NB4 (cell line): ENCODE data around the gene FLT1.
A peak's percentile ranks its signal among the peaks of the same experiment; 100 is the strongest.

Experiments
- DNase-seq: peaks from one replicate; pipeline ENCODE4 v3.0.0; 2010; ENCODE audit warnings: low read depth
- H3K4me3 ChIP-seq: one replicate; pipeline ENCODE4 v1.5.1; 2011; ENCODE audit warnings: mild to moderate bottlenecking, low read depth, low read length, moderate library complexity
- MYC ChIP-seq: IDR thresholded peaks from 2 replicates; pipeline ENCODE4 v1.6.1; 2011; ENCODE audit warnings: low read depth, low read length
- POLR2A ChIP-seq: IDR thresholded peaks from 2 replicates; pipeline ENCODE4 v1.6.1; 2011; ENCODE audit warnings: mild to moderate bottlenecking; ENCODE audit not compliant: insufficient read length; ENCODE audit errors: extremely low read depth
- TF ChIP-seq, protein P1 (sequence below): IDR thresholded peaks from 2 replicates; pipeline ENCODE4 v1.6.1; 2011; ENCODE audit warnings: low read depth, low read length
- TF ChIP-seq, protein P2 (sequence below): IDR thresholded peaks from one replicate; pipeline ENCODE4 v1.5.1; 2012; ENCODE audit warnings: low read depth, low read length

Gene FLT1

DNA sequence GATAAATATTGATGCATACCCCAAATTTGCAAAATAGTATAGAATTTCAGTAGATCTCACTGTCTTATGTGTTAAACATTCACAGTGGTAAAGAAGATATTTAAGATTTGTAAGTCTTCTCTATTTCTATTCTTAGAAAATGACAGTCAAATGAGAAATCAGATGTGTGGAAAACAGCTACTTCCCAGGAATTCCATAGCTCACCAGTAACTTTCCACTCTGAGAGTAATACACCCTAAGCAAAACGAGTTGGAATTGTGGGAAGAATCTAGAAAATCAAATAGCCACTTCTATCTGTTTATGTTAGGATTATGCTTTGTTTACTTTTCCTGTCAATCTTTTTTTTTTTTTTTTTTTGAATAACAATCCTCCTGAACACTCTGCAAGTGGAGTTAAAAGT lies 69.1 kb downstream of the FLT1 start:
- no peak for DNase-seq
- no peak overlapping the region for H3K4me3 ChIP-seq
- TF ChIP-seq, protein P1, sequence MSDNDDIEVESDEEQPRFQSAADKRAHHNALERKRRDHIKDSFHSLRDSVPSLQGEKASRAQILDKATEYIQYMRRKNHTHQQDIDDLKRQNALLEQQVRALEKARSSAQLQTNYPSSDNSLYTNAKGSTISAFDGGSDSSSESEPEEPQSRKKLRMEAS = no peak
- TF ChIP-seq POLR2A = no peak
- TF ChIP-seq MYC = no peak
- TF ChIP-seq, protein P2, sequence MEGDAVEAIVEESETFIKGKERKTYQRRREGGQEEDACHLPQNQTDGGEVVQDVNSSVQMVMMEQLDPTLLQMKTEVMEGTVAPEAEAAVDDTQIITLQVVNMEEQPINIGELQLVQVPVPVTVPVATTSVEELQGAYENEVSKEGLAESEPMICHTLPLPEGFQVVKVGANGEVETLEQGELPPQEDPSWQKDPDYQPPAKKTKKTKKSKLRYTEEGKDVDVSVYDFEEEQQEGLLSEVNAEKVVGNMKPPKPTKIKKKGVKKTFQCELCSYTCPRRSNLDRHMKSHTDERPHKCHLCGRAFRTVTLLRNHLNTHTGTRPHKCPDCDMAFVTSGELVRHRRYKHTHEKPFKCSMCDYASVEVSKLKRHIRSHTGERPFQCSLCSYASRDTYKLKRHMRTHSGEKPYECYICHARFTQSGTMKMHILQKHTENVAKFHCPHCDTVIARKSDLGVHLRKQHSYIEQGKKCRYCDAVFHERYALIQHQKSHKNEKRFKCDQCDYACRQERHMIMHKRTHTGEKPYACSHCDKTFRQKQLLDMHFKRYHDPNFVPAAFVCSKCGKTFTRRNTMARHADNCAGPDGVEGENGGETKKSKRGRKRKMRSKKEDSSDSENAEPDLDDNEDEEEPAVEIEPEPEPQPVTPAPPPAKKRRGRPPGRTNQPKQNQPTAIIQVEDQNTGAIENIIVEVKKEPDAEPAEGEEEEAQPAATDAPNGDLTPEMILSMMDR = no peak

DNA sequence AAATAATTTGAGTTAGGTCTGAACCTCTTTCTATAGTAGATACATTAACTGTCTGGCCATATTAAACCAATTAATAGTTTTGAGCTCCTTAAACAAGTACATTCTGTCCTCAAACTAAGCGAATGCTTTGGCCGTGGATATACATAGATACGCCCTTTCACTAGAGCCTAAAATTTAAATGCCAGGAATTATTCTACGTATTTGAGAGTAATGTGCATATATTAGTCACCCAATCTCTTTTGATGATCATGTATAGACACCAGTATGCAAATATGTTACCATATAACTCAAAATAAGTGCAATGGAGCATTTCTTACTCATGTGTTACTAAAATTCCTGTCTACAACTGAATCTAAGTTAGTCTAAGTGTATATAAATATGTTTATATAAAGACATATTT lies 70.4 kb downstream of the FLT1 start:
- no peak for DNase-seq
- TF ChIP-seq, protein P1 = no peak
- no peak for TF ChIP-seq MYC
- TF ChIP-seq POLR2A = no peak
- TF ChIP-seq, protein P2 = no peak
- no peak overlapping the region for H3K4me3 ChIP-seq

DNA sequence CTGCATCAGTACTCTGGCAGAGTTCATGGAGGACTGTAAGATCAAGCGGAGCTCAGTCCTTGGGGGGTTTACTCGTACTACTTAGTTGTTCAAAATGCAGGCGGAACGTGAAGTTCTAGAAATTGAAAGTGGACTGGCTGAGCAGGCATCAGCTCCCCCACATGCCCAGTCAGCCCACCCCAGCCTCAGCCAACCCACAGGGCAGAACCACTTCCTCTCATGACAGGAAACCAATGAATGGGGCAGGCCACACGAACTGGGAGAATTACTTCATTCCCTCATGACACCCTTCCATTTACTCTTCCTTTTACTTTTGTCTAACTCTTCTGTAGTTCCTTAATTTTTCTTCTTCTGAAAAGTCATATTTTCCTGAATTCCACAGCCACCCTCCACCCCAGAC lies 71.9 kb downstream of the FLT1 start:
- TF ChIP-seq MYC (peak; percentile 51), POLR2A (no peak)
- TF ChIP-seq, protein P1 = peak; percentile 72
- TF ChIP-seq, protein P2 = no peak
- H3K4me3 ChIP-seq = peak overlapping the region; percentile 45
- peak; percentile 96 for DNase-seq

DNA sequence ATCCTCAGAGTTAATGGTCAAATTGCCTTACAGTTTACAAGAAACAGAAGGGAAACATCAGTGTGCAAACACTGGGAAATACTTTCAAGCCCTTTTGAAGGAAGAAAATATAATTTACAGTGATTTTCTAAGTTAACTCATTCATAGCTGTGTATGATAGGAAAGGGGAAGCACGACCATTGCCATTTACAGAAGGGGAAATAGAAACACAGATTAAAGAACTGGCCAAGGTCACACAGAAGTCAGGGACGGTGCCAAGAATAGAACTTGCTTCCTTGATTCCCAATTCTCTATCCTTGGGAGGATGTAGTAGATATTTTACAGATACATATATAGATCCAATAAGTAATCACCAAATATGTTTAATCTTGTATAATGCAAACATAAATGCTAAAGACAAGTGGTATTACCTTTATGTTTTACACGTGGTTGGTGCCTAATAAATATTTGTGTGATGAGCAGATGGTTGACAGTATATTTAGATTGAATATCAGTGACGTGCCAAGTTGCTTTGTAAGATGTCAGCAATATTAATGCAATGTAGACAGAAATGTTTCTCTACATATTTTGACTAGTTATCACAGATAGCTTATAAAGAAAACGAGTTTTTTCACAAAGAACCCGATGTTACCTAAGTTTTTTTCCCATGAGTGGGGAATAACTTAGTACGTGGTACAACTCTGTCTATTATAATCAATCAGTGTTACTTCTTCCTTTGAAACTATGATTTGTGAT lies 73.1 kb downstream of the FLT1 start:
- no peak overlapping the region for H3K4me3 ChIP-seq
- peak; percentile 57 for DNase-seq
- TF ChIP-seq MYC = no peak
- no peak for TF ChIP-seq POLR2A
- TF ChIP-seq, protein P2 = no peak
- TF ChIP-seq, protein P1 = no peak

DNA sequence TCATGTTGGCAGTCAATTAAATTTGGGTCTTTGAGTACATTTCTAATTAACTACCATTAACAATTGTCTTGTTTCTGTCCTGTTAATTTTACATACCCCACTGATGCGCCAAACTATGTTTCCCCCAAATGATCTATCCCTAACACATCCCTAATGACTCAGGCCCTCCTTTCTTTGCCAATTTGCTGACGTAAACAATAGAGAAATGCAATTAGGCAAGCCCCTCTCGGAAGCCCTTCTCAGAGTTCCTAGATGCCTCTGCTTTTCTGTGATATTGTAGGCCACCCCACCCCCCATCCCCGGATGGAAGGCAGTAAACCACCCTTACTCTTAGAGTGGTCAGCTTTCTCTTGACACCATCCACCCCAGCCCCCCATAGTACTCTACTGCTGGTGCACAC lies 74.2 kb downstream of the FLT1 start:
- TF ChIP-seq POLR2A = no peak
- no peak overlapping the region for H3K4me3 ChIP-seq
- no peak for DNase-seq

DNA sequence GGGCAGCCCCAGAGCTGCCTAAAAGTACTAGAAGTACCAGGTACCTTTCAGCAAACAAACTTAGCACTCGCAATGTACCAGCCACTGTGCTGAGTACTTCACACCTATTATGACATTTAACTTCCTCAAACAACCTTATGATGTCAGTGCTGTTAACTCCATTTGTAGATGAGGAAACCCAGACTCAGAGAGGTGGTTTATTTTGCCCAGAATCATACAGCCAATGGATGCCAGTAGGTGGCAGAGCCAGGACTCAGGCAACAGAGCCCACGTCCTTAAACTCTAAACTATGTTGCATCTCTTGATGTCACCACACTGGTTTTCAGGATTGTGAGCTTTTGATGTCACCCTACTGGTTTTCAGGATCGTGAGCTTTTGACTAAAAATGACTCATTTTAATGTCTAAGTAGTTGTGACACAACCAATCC lies 78.9 kb downstream of the FLT1 start:
- peak; percentile 73 for DNase-seq

More for the DNA sequence above, 78.9 kb downstream of the FLT1 start:
- H3K4me3 ChIP-seq = no peak overlapping the region
- TF ChIP-seq, protein P2 = peak; percentile 12
- TF ChIP-seq POLR2A = no peak
- TF ChIP-seq MYC = no peak
- TF ChIP-seq, protein P1 = peak; percentile 35; the same call in 1 of the 2 replicates
